Brain microvascular endothelial cell (primary cell): Measurements from ENCODE around the gene XPNPEP1.

ENCODE experiments used
- DNase-seq: peaks from one replicate; pipeline ENCODE4 v3.0.0-alpha.2; 2020
- H3K27ac ChIP-seq: fragments of 250-450 bp; sonication (Bioruptor Pico); 2 replicates; pipeline ENCODE4 v1.5.1; 2020; ENCODE audit warnings: mild to moderate bottlenecking, moderate library complexity
- H3K27me3 ChIP-seq: fragments of 250-450 bp; sonication (Bioruptor Pico); replicated peaks from 2 replicates; pipeline ENCODE4 v1.5.1; 2020; ENCODE audit warnings: mild to moderate bottlenecking
- H3K36me3 ChIP-seq: fragments of 250-450 bp; sonication (Bioruptor Pico); replicated peaks from 2 replicates; pipeline ENCODE4 v1.5.1; 2020; ENCODE audit warnings: mild to moderate bottlenecking
- H3K4me3 ChIP-seq: 2 replicates; pipeline ENCODE4 v1.5.1; 2011; ENCODE audit warnings: low read depth, mild to moderate bottlenecking, control low read depth, low read length, moderate library complexity
- CTCF ChIP-seq: IDR thresholded peaks from 2 replicates; pipeline ENCODE4 v1.5.1; 2011; ENCODE audit warnings: low read depth, mild to moderate bottlenecking, moderate library complexity, low read length, control low read depth, inconsistent platforms; ENCODE audit errors: missing control alignments
- in situ Hi-C: cut with HindIII; loops from 2 replicates; pipeline ENCODE4 v1.10.0; 2017; ENCODE audit warnings: low sequenced_read_pairs, low pct_ligation_motif_present

The XPNPEP1 gene

GRCh38 chr10:109819807-109820206 lies 103.5 kb downstream of the XPNPEP1 start:
- DNase-seq: no peak
- in situ Hi-C loops: no loop called here
- Histone ChIP-seq H3K27ac (no peak overlapping the region), H3K4me3 (no peak overlapping the region), H3K36me3 (no peaks in the 10 kb centered on the region), H3K27me3 (no peaks in the 10 kb centered on the region)
- no peak for TF ChIP-seq CTCF
